Stimulated activated CD4-positive, alpha-beta T cell treated with anti-CD3 and anti-CD28 coated beads, Interleukin-1b, Interleukin-23, amount 100 ng/mL, for 1 hour (primary cell): ENCODE results near the gene MRPS27.
"Not testable (repeated sequence)": the region's sequence is repeated elsewhere in the genome, so short reads cannot be mapped to it uniquely, and the experiment has no call there.

Experiments
- DNase-seq, 2 donors: peaks; one replicate each; pipeline ENCODE4 v3.0.0-alpha.2; 2020; ENCODE audit warnings: low read depth in 2 of 2

Gene MRPS27

GRCh38 chr5:72325566-72326305, 5.7 kb upstream of the MRPS27 start:
- DNase-seq: no peak

GRCh38 chr5:72324189-72324825, 4.3 kb upstream of the MRPS27 start:
- DNase-seq: no peak

- not testable (repeated sequence) for DNase-seq
These were observed 535 bp downstream of the MRPS27 start for GRCh38 chr5:72319435-72319975.

- no peak for DNase-seq
These were observed 5.4 kb downstream of the MRPS27 start for GRCh38 chr5:72314571-72315172.

GRCh38 chr5:72313141-72313540, 6.9 kb downstream of the MRPS27 start:
- no peak for DNase-seq

- no peak for DNase-seq
These were observed 11.2 kb downstream of the MRPS27 start for GRCh38 chr5:72308853-72309191.

- DNase-seq: peak; percentile 82 to 86
These were observed 11.8 kb downstream of the MRPS27 start for GRCh38 chr5:72307968-72308852.

- DNase-seq: no peak
These were observed 12.5 kb downstream of the MRPS27 start for GRCh38 chr5:72307573-72307967.

GRCh38 chr5:72305194-72306142, 14.6 kb downstream of the MRPS27 start:
- no peak for DNase-seq

- DNase-seq: no peak
These were observed 17.9 kb downstream of the MRPS27 start for GRCh38 chr5:72302171-72302570.

- no peak for DNase-seq
These were observed 18.5 kb downstream of the MRPS27 start for GRCh38 chr5:72301557-72301956.

GRCh38 chr5:72300590-72301339, 19.3 kb downstream of the MRPS27 start:
- DNase-seq: no peak

- DNase-seq: no peak
These were observed 21.3 kb downstream of the MRPS27 start for GRCh38 chr5:72298711-72299110.

GRCh38 chr5:72298136-72298535, 21.9 kb downstream of the MRPS27 start:
- DNase-seq: not testable (repeated sequence)

- DNase-seq: no peak
These were observed 23.8 kb downstream of the MRPS27 start for GRCh38 chr5:72296256-72296655.

- DNase-seq: no peak
These were observed 24.5 kb downstream of the MRPS27 start for GRCh38 chr5:72295539-72295938.

- no peak for DNase-seq
These were observed 25.6 kb downstream of the MRPS27 start for GRCh38 chr5:72294473-72294872.

GRCh38 chr5:72293495-72294055, 26.5 kb downstream of the MRPS27 start:
- no peak for DNase-seq

GRCh38 chr5:72292411-72292810, 27.6 kb downstream of the MRPS27 start:
- DNase-seq: no peak

GRCh38 chr5:72291601-72292000, 28.4 kb downstream of the MRPS27 start:
- no peak for DNase-seq
